ENCODE results near the gene GNPAT.

GNPAT gene

DNA sequence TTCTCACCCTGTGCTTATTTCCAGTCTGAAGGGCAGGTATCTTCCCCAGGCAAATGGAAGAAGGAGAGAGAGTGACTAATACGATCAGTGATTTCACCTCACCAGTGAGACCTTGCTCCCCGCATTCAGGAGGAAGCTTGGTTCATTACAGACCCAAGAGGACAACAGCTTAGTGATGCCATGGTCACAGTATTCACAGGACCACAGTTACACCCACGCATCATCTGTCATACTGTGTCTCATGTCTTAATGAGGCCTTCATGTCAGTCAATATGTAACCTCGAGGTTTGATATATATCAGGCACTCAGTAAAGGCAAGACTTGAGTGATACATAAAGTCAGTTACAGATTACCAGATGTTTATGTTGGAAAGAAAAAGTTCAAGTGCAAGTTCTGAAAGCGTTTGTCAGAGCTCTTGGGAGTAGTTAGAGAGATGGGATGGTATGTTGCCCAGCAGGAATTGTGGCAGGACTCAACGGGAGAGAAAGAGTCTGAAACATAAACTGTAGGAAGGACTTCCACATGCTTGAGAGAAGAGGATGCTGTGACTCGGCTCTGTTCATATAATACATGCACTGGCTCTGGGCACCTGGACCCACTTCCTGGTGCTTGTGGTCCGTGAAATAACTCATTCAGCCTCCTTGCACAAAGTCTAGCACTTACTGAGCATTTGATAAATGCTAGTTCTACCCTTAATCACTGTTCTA, 33.3 kb downstream of the GNPAT start:
- TF ChIP-seq CTCF (conservative IDR thresholded peaks at IDR 0.05): no peak
- H3K27ac ChIP-seq: no peak overlapping the region

DNA sequence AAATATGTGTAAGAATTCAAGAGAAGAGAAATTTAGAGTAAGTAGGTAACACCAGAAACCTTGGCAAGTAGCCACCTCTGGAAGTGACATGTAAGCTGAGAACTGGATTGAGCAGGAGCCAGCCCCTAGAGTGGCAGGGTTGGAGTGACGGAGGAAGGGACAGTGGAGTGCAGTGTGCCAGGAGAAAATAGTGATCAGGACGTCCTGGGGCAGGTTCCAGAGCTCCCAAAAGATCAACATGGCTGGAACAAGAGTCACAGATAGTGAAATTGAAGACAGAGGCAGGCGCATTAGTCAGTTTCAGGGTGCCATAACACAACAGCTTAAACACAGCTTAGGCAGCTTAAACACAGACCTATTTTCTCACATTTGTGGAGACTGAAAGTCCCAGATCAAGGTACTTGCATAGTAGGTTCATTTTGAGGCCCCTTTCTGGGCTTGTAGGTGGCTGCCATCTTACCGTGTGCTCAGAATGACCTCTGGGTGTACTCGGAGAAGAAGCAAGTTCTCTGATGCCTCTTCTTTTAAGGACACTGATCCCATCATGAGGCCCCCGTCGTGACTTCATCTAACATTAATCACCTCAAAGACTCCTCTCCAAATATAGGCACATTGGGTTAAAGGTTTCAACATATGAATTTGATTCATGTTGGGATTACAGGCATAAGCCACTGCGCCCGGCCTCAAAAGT, 37.2 kb downstream of the GNPAT start:
- no peak for TF ChIP-seq CTCF (conservative IDR thresholded peaks at IDR 0.05)
- H3K27ac ChIP-seq: peak overlapping the region; percentile 41

- H3K27ac ChIP-seq: no peak overlapping the region
- no peak for TF ChIP-seq CTCF (conservative IDR thresholded peaks at IDR 0.05)
Measured at GRCh38 chr1:231279081-231279480, 38.1 kb downstream of the GNPAT start.

DNA sequence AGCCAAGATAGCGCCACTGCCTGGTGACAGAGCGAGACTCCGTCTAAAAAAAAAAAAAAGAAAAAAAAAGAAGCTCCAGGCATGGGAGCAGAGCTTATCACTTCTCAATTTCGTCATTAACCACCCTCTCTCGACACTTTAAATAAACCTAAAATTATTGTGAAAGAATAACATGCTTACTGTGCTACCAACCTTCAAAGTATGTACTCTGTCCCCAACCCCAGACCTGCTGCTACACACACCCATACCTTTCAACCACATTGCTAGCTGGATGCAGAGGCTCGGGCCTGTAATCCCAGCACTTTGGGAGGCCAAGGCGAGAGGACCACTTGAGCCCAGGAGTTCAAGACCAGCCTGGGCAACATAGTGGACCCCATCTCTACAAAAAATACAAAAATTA, 38.7 kb downstream of the GNPAT start:
- H3K27ac ChIP-seq: no peak overlapping the region
- no peak for TF ChIP-seq CTCF (conservative IDR thresholded peaks at IDR 0.05)

GRCh38 chr1:231284441-231284840, 43.4 kb downstream of the GNPAT start:
- no peak for TF ChIP-seq CTCF (conservative IDR thresholded peaks at IDR 0.05)
- no peak overlapping the region for H3K27ac ChIP-seq

- no peak overlapping the region for H3K27ac ChIP-seq
- no peak for TF ChIP-seq CTCF (conservative IDR thresholded peaks at IDR 0.05)
Measured at GRCh38 chr1:231286603-231287002, 45.6 kb downstream of the GNPAT start.

DNA sequence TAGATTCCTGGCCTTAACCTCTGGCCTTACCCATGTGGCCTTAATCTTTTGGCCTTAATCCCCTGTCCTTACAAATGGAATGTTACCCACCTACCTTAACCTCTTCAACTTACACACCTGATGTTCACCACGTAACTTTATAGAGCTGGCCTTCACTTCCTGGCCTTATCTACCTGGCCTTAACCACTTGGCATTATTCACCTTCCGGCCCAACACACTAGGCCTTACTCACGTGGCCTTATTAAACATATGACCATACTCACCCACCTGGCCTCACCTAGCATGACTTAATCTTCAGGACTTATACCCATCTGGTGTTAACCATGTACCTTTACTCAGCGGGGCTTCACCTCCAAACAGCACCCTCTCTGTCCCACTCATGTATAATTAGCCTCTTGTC, 54.9 kb downstream of the GNPAT start:
- TF ChIP-seq CTCF (conservative IDR thresholded peaks at IDR 0.05): no peak

More for the DNA sequence above, 54.9 kb downstream of the GNPAT start:
- no peak overlapping the region for H3K27ac ChIP-seq

Data from VCaP (cell line).